HFF-Myc (cell line): Measurements from ENCODE around the gene PHETA2.

Experiments used
- DNase-seq: peaks from one replicate; pipeline ENCODE4 v3.0.0-alpha.2; 2011; ENCODE audit warnings: low read depth; ENCODE audit errors: extremely low read depth
- H3K4me3 ChIP-seq: replicated peaks from 2 replicates; pipeline ENCODE4 v1.5.1; 2011; ENCODE audit warnings: low read depth, mild to moderate bottlenecking, control low read depth, low read length
- CTCF ChIP-seq: IDR thresholded peaks from 2 replicates; pipeline ENCODE4 v1.5.1; 2012; ENCODE audit warnings: mild to moderate bottlenecking, low read depth, low read length, control low read depth; ENCODE audit errors: missing control alignments

The PHETA2 gene

GRCh38 chr22:42074132-42074811, at the start of gene PHETA2:
TSS of gene PHETA2 (plus strand) at chr22:42074248. CDS start at chr22:42077294, 3,046 bp downstream.
- H3K4me3 ChIP-seq: peak within 1 kb of the TSS; percentile 49
- TF ChIP-seq CTCF: no peak
- DNase-seq: no peak

- TF ChIP-seq CTCF: no peak
- no peak overlapping the region for H3K4me3 ChIP-seq
- no peak for DNase-seq
These were observed 48.6 kb upstream of the PHETA2 start for GRCh38 chr22:42025421-42025820.

- H3K4me3 ChIP-seq: no peak overlapping the region
- TF ChIP-seq CTCF: no peak
- DNase-seq: no peak
These were observed 47.3 kb upstream of the PHETA2 start for GRCh38 chr22:42026705-42027104.

DNA sequence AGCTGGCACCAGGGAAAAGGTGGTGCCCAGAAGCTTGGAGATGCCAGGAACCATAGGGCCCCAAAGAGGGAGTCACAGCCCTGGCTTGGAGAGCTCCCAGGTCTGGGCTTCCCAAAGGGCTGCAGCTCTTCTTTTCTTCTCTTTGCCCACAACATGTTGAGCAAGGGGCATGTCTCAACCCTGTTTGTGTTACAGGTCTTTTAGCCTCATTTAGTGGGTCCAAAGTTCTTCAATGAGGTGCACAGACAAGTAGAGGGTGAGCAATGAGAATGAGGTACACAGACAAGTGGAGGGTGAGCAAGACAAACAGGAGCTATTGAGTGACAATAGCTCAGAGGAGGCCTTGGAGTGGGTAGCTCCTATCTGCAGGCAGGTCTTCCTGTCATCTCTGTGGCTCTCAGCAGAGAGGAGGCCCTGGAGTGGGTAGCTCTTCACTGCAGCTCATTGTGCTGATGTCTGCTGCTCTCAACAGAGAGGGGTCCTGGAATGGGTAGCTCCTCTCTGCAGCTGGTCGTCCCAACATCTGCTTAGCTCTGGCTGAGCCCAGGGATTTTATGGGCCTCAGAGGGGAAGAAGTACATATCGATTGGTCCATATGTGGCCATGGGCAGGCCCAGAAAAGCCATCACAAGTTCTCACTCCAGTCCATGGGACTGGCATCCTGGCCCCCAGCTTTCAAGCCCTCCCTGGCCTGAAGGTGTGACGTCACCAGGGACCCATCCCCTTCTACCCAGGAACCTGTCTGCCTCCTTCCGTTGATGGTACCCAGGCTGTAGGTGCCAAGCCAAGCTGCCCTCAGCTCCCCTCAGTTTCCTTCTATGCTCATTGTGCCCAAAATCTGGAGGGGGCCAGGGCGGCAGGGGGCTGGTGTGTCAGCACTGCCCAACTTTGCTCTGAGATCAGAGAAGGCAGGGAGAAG, 40.5 kb upstream of the PHETA2 start:
- TF ChIP-seq CTCF: no peak

DNA sequence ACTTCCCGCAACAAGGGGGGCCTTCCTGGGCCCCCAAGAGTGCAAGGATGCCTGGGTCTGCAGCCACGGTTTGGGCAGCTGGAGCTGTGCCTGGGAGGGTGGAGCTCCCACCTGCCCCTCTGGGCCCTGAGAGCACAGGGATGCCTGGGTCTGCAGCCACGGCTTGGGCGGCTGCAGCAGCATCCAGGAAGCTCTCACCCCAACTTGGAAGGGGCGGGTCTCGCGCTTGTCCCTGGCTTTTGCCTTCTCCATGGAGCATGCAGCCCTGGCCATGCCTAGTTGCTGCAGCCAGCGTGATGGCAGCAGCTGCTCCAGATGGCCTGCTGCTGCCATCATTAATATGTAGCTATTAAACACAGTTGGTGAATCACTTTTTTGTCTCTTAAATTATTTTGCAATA, 38.8 kb upstream of the PHETA2 start:
- TF ChIP-seq CTCF: no peak
- no peak overlapping the region for H3K4me3 ChIP-seq
- DNase-seq: no peak

More for the DNA sequence above, 40.5 kb upstream of the PHETA2 start:
- no peak overlapping the region for H3K4me3 ChIP-seq
- DNase-seq: no peak

GRCh38 chr22:42039271-42039670, 34.8 kb upstream of the PHETA2 start:
- H3K4me3 ChIP-seq: no peak overlapping the region
- no peak for DNase-seq
- TF ChIP-seq CTCF: no peak
